HL-60 (cell line): Measurements from ENCODE around the gene AMPD3.

Source experiments
- CTCF ChIP-seq: IDR thresholded peaks from one replicate; pipeline ENCODE4 v1.5.1; 2011; ENCODE audit warnings: low read length, control low read depth, inconsistent platforms; ENCODE audit not compliant: insufficient read depth
- POLR2AphosphoS5 ChIP-seq: IDR thresholded peaks from 2 replicates; pipeline ENCODE4 v1.6.1; 2012; ENCODE audit warnings: low read depth
- REST ChIP-seq: IDR thresholded peaks from 2 replicates; pipeline ENCODE4 v1.6.1; 2012; ENCODE audit warnings: low read depth; ENCODE audit not compliant: insufficient replicate concordance

- TF ChIP-seq CTCF = no peak
- no peak for TF ChIP-seq POLR2AphosphoS5
- no peak for TF ChIP-seq REST
Observed at GRCh38 chr11:10428453-10428852, 26.6 kb upstream of the AMPD3 start.
